Thoracic aorta (tissue), 2 donors: Measurements from ENCODE around the gene ATAD2B. TPM values are rescaled to one million over a fixed set of nuclear protein-coding genes. Genes with fewer than 3 reads are reported as not detected.
A peak's percentile ranks its signal among the peaks of the same experiment; 100 is the strongest.

ENCODE experiments used
- ATAC-seq: fragments of 150-250 bp; one replicate; pipeline ENCODE4 v1.8.0; 2017; ENCODE audit warnings: low read depth; ENCODE audit not compliant: insufficient number of reproducible peaks, low FRiP score
- DNase-seq: peaks from one replicate; pipeline ENCODE4 v3.0.0-alpha.2; 2020; ENCODE audit warnings: low spot score
- H3K27ac ChIP-seq, 2 donors: fragments of 200-600 bp; sonication (generic); 1 replicate in 1 of 2; 2 replicates in 1 of 2; pipeline ENCODE4 v1.5.1; 2016; ENCODE audit warnings: mild to moderate bottlenecking in 2 of 2, moderate library complexity in 2 of 2
- H3K27me3 ChIP-seq: fragments of 200-600 bp; sonication (generic); replicated peaks from 2 replicates; pipeline ENCODE4 v1.6.0; 2016; ENCODE audit warnings: mild to moderate bottlenecking; ENCODE audit not compliant: insufficient read depth
- H3K36me3 ChIP-seq: fragments of 200-600 bp; sonication (generic); one replicate; pipeline ENCODE4 v1.5.1; 2016
- H3K4me1 ChIP-seq, 2 donors: fragments of 200-600 bp; sonication (generic); 1 replicate in 1 of 2; 2 replicates in 1 of 2; pipeline versions ENCODE4 v1.5.1 to v1.6.0; 2016; ENCODE audit warnings: low read depth in 2 of 2, mild to moderate bottlenecking in 1 of 2; ENCODE audit not compliant: control insufficient read depth in 1 of 2
- H3K4me3 ChIP-seq: fragments of 200-600 bp; sonication (generic); 2 replicates; pipeline ENCODE4 v1.5.1; 2016; ENCODE audit warnings: mild to moderate bottlenecking
- H3K9me3 ChIP-seq: fragments of 200-600 bp; sonication (generic); 2 replicates; pipeline ENCODE4 v1.5.1; 2016
- total RNA-seq, 2 donors: library from RNA; depleted of rRNA; stranded (reverse); fragments of >200 nt; gene quantifications; one replicate each; pipeline versions ENCODE4 v1.1.0 to v1.2.3, GENCODE V29; 2016
- TF ChIP-seq, protein P1 (sequence below): fragments of 200-600 bp; sonication (generic); IDR thresholded peaks from one replicate; pipeline ENCODE4 v1.5.1; 2019; ENCODE audit warnings: antibody characterized with exemption

The ATAD2B gene
- total RNA-seq, 2 donors from 2014 or later = 38.3 to 80.7 TPM

DNA sequence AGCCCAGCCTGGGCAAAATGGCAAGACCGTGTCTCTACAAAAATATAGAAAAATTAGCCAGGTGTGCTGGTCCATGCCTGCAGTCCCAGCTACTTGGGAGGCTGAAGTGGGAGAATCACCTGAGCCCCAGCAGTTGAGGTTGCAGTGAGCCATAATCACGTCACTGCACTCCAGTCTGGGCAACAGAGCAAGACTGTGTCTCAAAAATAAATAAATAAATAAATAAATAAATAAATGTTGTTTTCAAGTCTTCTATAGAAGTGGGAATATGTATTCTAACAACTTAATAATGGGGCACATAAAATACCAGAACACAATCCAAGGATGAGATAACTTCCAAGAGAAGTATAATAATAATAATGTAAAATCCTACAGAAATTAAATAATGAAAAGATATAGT lies 23.9 kb downstream of the ATAD2B start:
- Histone ChIP-seq H3K27me3 (no peaks in the 10 kb centered on the region), H3K36me3 (no peaks in the 10 kb centered on the region), H3K4me3 (no peak overlapping the region), H3K9me3 (no peaks in the 10 kb centered on the region), H3K4me1 (peaks cover 28 to 34% of the 10 kb centered on the region in 2 donors), H3K27ac (no peak overlapping the region)
- no peak for ATAC-seq
- DNase-seq = no peak
- TF ChIP-seq, protein P1, sequence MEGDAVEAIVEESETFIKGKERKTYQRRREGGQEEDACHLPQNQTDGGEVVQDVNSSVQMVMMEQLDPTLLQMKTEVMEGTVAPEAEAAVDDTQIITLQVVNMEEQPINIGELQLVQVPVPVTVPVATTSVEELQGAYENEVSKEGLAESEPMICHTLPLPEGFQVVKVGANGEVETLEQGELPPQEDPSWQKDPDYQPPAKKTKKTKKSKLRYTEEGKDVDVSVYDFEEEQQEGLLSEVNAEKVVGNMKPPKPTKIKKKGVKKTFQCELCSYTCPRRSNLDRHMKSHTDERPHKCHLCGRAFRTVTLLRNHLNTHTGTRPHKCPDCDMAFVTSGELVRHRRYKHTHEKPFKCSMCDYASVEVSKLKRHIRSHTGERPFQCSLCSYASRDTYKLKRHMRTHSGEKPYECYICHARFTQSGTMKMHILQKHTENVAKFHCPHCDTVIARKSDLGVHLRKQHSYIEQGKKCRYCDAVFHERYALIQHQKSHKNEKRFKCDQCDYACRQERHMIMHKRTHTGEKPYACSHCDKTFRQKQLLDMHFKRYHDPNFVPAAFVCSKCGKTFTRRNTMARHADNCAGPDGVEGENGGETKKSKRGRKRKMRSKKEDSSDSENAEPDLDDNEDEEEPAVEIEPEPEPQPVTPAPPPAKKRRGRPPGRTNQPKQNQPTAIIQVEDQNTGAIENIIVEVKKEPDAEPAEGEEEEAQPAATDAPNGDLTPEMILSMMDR = no peak

DNA sequence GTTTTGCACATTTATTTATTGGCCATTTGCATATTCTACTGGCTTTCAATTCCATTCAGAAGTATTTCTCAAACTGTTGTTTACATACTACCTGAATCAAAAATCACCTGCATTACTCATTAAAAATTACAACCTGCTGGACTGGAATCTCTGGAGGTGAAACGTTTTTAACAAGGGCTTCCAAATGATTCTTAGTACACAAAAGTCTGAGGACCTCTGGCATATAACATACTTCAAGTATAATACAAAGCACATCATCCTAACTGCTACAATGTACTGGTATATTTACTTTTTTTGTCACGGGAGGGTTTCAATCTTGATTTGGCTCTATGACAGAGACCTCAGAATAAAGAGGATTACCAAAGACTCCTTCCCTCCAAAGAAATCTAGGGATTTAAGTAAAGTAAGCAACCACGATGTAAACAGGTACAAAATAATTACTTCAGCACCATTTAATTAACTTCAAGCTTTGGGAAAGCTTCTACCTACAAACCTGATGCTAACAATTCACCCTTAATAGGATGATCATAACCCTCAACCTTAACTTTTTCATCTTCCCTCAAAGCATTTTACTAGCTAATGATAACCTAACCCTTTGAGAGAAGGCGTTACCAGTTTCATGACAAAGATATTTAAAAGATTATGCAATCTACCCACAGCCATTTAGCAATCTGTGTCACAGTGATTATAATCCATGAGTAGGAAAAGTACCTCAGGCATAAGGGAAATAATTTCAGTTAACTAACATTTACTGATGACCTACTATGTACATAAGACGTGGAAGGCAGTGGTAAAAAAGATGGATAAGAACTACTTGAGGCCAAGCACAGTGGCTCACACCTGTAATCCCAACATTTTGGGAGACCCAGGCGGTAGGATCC lies 24.7 kb downstream of the ATAD2B start:
- H3K27ac ChIP-seq = no peak overlapping the region
- H3K9me3 ChIP-seq = no peaks in the 10 kb centered on the region
- TF ChIP-seq, protein P1 = no peak
- no peak for DNase-seq
- H3K27me3 ChIP-seq = no peaks in the 10 kb centered on the region
- no peaks in the 10 kb centered on the region for H3K36me3 ChIP-seq
- peaks cover 28 to 34% of the 10 kb centered on the region in 2 donors for H3K4me1 ChIP-seq
- no peak overlapping the region for H3K4me3 ChIP-seq
- ATAC-seq = peak; percentile 19

DNA sequence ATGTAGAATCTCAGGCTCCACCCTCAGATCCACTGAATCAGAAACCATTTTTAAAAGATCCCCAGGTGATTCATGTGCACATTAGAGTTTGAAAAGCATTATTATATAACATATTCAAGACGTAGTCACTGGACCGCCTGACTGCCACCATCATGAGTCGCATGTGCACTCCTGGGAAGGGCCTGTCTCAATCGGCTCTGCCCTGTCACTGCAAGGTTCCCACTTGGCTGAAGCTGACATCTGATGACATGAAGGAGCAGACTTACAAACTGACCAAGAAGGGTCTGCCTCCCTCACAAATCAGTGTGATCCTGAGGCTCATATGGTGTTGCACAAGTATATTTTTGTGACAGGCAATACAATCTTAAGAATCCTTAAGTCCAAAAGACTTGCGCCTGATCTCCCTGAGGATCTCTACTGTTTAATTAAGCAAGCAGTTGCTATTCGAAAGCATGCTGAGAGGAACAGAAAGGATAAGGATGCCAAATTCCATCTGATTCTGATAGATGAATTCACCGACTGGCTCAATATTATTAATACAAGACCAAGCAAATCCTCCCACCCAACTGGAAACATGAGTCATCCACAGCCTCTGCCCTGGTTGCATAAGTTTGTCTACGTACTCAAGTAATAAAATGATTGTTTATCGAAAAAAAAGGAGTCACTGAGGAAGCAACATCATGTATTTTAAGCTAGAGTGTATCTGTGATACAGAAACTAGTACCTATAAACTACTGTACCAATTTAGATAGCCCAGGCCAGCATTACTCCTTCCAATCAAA lies 26.2 kb downstream of the ATAD2B start:
- Histone ChIP-seq H3K27me3 (no peaks in the 10 kb centered on the region), H3K4me1 (peaks cover 28 to 34% of the 10 kb centered on the region in 2 donors), H3K4me3 (no peak overlapping the region), H3K9me3 (no peaks in the 10 kb centered on the region), H3K36me3 (no peaks in the 10 kb centered on the region), H3K27ac (no peak overlapping the region)
- TF ChIP-seq, protein P1 = no peak
- DNase-seq = no peak
- no peak for ATAC-seq

DNA sequence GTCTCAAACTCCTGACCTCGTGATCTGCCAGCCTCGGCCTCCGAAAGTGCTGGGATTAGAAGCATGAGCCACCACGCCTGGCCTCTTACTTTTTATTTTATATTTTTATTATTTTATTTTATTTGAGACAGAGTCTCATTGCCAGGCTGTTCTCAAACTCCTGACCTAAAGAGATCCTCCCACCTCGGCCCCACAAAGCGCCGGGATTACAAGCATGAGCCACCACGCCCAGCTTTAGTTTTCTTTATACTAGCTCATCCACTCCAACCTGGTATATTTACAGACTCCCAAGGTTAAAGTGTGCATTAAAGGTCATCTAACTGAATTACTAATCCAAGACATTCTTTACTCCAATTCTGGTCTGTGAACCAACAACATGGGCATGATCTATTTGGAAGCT lies 26.8 kb downstream of the ATAD2B start:
- peaks cover 24 to 31% of the 10 kb centered on the region in 2 donors for H3K4me1 ChIP-seq
- TF ChIP-seq, protein P1 = no peak

DNA sequence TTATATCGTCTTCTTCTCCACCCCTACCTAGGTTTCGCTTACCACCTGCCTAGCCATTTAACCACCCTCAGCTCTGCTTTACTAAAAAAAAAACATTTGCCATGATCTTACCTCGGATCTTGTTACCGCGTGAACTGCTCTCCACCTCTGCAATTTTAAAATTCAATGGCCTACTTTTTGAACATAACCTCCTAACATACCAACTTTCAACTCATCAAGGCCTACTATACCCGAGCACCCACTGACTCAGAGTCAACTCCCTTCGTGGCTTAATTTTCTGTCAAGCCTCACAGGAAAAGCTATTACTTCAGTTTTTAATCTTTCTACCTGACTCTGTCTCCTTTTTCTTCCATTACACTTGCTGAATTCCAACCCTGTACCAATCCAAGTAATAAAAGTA lies 55.7 kb downstream of the ATAD2B start:
- Histone ChIP-seq H3K9me3 (no peaks in the 10 kb centered on the region), H3K36me3 (peaks cover 31% of the 10 kb centered on the region), H3K27me3 (no peaks in the 10 kb centered on the region), H3K27ac (no peak overlapping the region), H3K4me3 (no peak overlapping the region), H3K4me1 (no peaks in the 10 kb centered on the region)
- DNase-seq (no peak), ATAC-seq (no peak)
- TF ChIP-seq, protein P1 = no peak

More for the DNA sequence above, 26.8 kb downstream of the ATAD2B start:
- H3K4me3 ChIP-seq = no peak overlapping the region
- H3K9me3 ChIP-seq = no peaks in the 10 kb centered on the region
- ATAC-seq (no peak), DNase-seq (no peak)
- H3K27me3 ChIP-seq = no peaks in the 10 kb centered on the region
- H3K27ac ChIP-seq = no peak overlapping the region
- no peaks in the 10 kb centered on the region for H3K36me3 ChIP-seq
